ENCODE results near the gene TET3.
"Not testable (repeated sequence)": the region's sequence is repeated elsewhere in the genome, so short reads cannot be mapped to it uniquely, and the experiment has no call there.

The TET3 gene

GRCh38 chr2:73984203-73984921 is at the start of gene TET3:
Gene TET3 (plus strand): TSS chr2:73984910. CDS start chr2:73986404, 1,494 bp downstream.
- peak; percentile 71 for DNase-seq

GRCh38 chr2:73935641-73936040 is 49.1 kb upstream of the TET3 start:
- DNase-seq = no peak

- no peak for DNase-seq
Measured at GRCh38 chr2:73937103-73937885, 47.4 kb upstream of the TET3 start.

DNA sequence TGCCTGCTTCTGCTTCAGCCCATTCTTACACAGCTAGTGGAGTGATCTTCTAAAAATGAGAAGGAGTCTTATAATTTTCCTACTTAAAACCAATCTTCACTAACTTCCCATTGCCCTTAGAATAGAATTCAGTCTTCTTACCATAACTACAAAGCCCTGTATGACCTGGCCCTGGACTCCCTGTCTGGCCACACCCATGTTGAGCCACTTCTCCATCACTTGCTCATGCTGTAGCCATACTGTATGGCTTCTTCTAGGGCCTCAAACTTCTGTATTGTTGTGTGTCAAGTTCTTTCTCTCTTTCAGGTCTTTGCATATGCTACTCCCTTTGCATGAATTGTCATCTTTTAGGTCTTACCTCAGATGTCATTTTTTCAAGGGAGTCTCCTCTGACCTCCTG is 46.8 kb upstream of the TET3 start:
- DNase-seq = no peak

DNA sequence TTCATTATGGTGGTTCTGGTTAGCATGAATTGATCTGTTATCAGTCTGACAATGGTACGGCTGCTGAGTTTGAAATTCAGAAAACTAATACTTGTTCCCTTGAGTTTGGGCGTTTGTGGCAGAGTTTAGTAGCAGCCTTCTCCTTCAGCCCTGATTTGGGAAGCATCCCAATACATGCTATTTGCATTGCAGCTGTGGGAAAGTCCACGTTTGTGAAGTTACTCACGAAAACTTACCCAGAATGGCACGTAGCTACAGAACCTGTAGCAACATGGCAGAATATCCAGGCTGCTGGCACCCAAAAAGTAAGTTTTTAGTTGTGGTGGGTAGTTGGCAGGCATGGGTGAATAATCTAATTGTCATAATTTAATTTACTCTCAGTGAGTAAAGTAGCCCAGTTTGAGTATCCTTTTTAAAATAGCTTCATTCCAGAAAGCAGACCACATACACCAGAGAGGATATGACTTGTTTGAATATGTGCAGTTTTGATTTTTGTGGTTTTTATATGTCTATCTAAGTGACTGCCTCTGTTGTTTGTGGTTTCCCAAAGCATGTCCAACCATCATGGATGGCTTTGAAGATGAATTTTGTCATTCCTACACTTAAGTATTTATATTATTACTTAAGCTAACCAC is 45.9 kb upstream of the TET3 start:
- no peak for DNase-seq

DNA sequence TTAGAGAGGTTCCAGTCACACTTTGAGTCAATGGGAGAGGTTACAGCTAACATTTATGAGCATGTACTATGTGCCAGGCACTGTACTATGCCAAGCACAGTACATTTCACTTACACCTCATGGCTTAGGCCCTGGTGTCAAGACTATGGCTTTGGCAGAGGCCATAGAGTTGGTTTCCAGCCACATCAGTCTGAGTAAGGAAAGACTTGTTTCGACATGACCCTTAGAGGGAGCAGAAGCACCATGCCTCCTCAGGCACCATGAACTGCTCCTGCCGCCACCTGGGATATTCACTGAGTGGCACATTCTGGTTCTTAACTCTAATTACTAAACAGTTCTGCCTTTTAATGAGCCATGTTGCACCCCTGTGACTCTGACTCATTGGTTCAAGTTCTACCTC is 45.3 kb upstream of the TET3 start:
- no peak for DNase-seq

DNA sequence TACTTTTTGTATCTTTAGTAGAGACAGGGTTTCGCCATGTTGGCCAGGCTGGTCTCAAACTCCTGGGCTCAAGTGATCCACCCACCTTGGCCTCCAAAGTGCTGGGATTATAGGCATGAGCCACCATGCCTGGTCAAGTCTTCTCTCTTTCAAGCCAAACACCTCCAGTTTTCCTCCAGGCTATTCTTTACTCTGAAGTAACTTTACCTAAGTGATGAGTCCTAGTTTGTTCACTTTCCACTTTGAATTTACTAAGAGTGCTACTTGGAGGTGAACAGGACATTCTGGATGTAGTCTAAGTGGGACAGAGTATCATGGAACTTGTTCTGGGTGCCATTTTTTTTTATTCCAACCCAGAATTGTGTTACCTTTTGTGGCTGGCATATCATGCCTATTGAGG is 44.6 kb upstream of the TET3 start:
- DNase-seq = not testable (repeated sequence)

GRCh38 chr2:73942664-73943063 is 42.0 kb upstream of the TET3 start:
- no peak for DNase-seq

DNA sequence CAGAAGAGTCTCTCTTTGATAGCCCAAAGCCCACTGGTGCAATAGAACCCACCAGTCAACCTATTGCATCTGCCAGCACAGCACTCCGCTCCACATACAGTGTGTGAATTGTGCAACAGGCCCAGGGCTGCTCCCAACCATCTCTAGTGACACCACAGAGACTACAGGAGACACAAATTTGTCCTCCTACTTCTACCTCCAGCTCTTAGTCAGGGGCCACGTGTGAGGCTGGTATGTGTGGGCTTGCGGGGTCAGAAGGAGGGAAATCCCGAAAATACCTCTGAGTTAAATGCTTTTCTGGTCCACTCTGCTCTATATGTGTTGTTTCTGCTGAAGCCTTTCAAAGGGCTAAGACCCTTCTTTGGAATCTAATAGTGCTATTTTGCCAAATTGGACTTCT is 40.0 kb upstream of the TET3 start:
- no peak for DNase-seq

- DNase-seq = no peak
Measured at GRCh38 chr2:73946215-73946614, 38.5 kb upstream of the TET3 start.

GRCh38 chr2:73946666-73947065 is 38.0 kb upstream of the TET3 start:
- no peak for DNase-seq

- DNase-seq = no peak
Measured at GRCh38 chr2:73947412-73948018, 37.2 kb upstream of the TET3 start.

DNA sequence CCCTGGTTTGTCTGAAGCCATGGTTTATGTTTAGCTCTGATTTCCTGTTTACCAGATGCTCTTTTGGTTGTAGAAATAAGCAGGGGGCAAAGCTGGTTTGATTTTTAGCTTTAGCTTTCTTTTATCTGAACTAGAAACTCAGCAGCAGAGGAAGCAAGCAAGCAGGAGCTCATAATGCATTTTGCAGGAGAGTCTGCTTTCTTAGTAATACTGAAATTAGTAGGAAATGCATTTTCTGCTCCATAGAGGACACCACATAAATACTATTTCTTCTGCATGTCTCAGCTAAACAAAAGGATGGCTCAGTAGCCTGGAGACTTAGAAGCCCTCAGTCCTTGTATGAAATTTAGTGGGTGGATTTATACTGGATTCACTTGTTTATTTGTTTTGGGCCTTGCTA is 34.9 kb upstream of the TET3 start:
- no peak for DNase-seq

- DNase-seq = peak; percentile 90
Measured at GRCh38 chr2:73952499-73953446, 31.9 kb upstream of the TET3 start.

- no peak for DNase-seq
Measured at GRCh38 chr2:73956218-73956865, 28.4 kb upstream of the TET3 start.

DNA sequence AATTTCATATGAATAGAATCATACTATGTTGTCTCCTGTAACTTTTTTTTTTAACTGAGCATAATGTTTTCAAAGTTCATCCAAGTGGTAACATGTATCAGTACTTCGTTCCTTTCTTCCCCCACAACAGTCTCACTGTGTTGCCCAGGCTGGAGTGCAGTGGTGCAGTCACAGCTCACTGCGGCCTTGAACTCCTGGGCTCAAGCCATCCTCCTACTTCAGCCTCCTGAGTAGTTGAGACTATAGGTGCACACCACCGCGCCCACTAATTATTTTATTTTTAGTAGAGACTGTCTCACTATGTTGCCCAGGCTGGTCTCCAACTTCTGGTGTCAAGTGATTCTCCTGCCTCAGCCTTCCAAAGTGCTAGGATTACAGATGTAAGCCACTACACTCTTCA is 23.4 kb upstream of the TET3 start:
- DNase-seq = no peak

- no peak for DNase-seq
Measured at GRCh38 chr2:73961823-73962615, 22.7 kb upstream of the TET3 start.

DNA sequence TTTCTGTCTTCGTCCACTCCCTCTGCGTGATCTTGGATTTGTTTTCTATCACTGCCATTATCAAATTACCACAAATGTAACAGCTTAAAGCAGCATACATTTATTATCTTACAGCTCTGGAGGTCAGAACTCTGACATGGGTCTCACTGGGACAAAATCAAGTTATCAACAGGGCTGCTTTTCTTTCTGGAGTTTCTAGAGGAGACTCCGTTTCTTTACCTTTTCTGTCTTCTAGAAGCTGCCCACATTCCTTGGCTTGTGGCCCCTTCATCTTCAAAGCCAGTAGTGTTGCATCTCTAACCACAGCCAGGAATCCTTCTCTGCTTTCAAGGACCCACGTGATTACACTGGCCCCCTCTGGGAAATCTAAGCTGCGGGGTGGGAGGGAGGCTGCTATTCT is 21.9 kb upstream of the TET3 start:
- DNase-seq = no peak

- DNase-seq = peak; percentile 69
Measured at GRCh38 chr2:73963385-73964120, 21.2 kb upstream of the TET3 start.

GRCh38 chr2:73964223-73964622 is 20.5 kb upstream of the TET3 start:
- no peak for DNase-seq
